GM18502 (cell line): Measurements from ENCODE around the gene NSUN3.

Source experiments
- ATAC-seq: cut with Tn5 transposase; IDR thresholded peaks from one replicate; pipeline ENCODE4 v1.9.1; 2021; ENCODE audit warnings: mild to moderate bottlenecking; ENCODE audit not compliant: unreplicated experiment, poor library complexity

The NSUN3 gene

GRCh38 chr3:94117729-94118128, 54.9 kb downstream of the NSUN3 start:
- ATAC-seq = no peak

- no peak for ATAC-seq
These were observed 55.5 kb downstream of the NSUN3 start for GRCh38 chr3:94118390-94118789.

GRCh38 chr3:94121161-94121560, 58.3 kb downstream of the NSUN3 start:
- ATAC-seq = no peak

- ATAC-seq = no peak
These were observed 64.3 kb downstream of the NSUN3 start for GRCh38 chr3:94127115-94127514.

GRCh38 chr3:94130690-94131089, 67.8 kb downstream of the NSUN3 start:
- no peak for ATAC-seq

- no peak for ATAC-seq
These were observed 69.9 kb downstream of the NSUN3 start for GRCh38 chr3:94132777-94133176.

GRCh38 chr3:94136133-94136532, 73.3 kb downstream of the NSUN3 start:
- no peak for ATAC-seq

GRCh38 chr3:94137377-94137776, 74.5 kb downstream of the NSUN3 start:
- ATAC-seq = no peak

- no peak for ATAC-seq
These were observed 83.6 kb downstream of the NSUN3 start for GRCh38 chr3:94146455-94146854.

- ATAC-seq = no peak
These were observed 84.2 kb downstream of the NSUN3 start for GRCh38 chr3:94147012-94147411.

- ATAC-seq = no peak
These were observed 87.3 kb downstream of the NSUN3 start for GRCh38 chr3:94150113-94150512.

GRCh38 chr3:94156626-94157025, 93.8 kb downstream of the NSUN3 start:
- no peak for ATAC-seq

- ATAC-seq = no peak
These were observed 95.7 kb downstream of the NSUN3 start for GRCh38 chr3:94158512-94158911.

- ATAC-seq = no peak
These were observed 96.4 kb downstream of the NSUN3 start for GRCh38 chr3:94159062-94159828.

GRCh38 chr3:94162700-94163099, 99.8 kb downstream of the NSUN3 start:
- peak; percentile 87 for ATAC-seq

- no peak for ATAC-seq
These were observed 104.5 kb downstream of the NSUN3 start for GRCh38 chr3:94167346-94167745.

GRCh38 chr3:94167796-94168195, 104.9 kb downstream of the NSUN3 start:
- ATAC-seq = no peak

GRCh38 chr3:94171954-94172353, 109.1 kb downstream of the NSUN3 start:
- no peak for ATAC-seq

GRCh38 chr3:94172695-94173310, 109.9 kb downstream of the NSUN3 start:
- ATAC-seq = no peak

- ATAC-seq = no peak
These were observed 111.0 kb downstream of the NSUN3 start for GRCh38 chr3:94173673-94174434.

GRCh38 chr3:94175677-94176076, 112.8 kb downstream of the NSUN3 start:
- ATAC-seq = no peak
